SK-N-SH treated with all-trans-retinoic acid at 6 μM for 48 hours (cell line): Measurements from ENCODE around the gene MIR17HG.

Source experiments
- ATAC-seq: fragments of 200-7000 bp; cut with Tn5 transposase; 3 replicates; pipeline ENCODE4 v1.9.1; 2020; ENCODE audit warnings: mild to moderate bottlenecking, moderate library complexity
- ARNTL ChIP-seq: fragments of 450-650 bp; formaldehyde crosslinking; IDR thresholded peaks from 2 replicates; pipeline ENCODE4 v1.5.0; 2020; ENCODE audit warnings: low read depth, mild to moderate bottlenecking, moderate library complexity, borderline replicate concordance
- BACH2 ChIP-seq: fragments of 250-450 bp; sonication (Bioruptor Pico); IDR thresholded peaks from 2 replicates; pipeline ENCODE4 v1.9.0; 2021; ENCODE audit warnings: mild to moderate bottlenecking, borderline replicate concordance
- CSDC2 ChIP-seq: fragments of 250-450 bp; sonication (Bioruptor Pico); IDR thresholded peaks from 2 replicates; pipeline ENCODE4 v1.5.0; 2020; ENCODE audit warnings: mild to moderate bottlenecking, moderate library complexity
- ESRRG ChIP-seq: fragments of 250-450 bp; sonication (Bioruptor Pico); IDR thresholded peaks from 2 replicates; pipeline ENCODE4 v1.6.1; 2021; ENCODE audit warnings: mild to moderate bottlenecking
- GLIS3 ChIP-seq: fragments of 250-450 bp; sonication (Bioruptor Pico); IDR thresholded peaks from 2 replicates; pipeline ENCODE4 v1.5.0; 2020; ENCODE audit warnings: mild to moderate bottlenecking, moderate library complexity
- ISL1 ChIP-seq: fragments of 250-450 bp; sonication (Bioruptor Pico); IDR thresholded peaks from 2 replicates; pipeline ENCODE4 v2.1.2; 2022; ENCODE audit warnings: mild to moderate bottlenecking, moderate library complexity
- OSR1 ChIP-seq: fragments of 250-450 bp; sonication (Bioruptor Pico); IDR thresholded peaks from 2 replicates; pipeline ENCODE4 v1.8.0; 2022; ENCODE audit warnings: moderate library complexity, mild to moderate bottlenecking, inconsistent platforms
- PPARA ChIP-seq: fragments of 250-450 bp; sonication (Bioruptor Pico); IDR thresholded peaks from 2 replicates; pipeline ENCODE4 v1.5.0; 2020; ENCODE audit warnings: mild to moderate bottlenecking, borderline replicate concordance
- RARB ChIP-seq: fragments of 250-450 bp; sonication (Bioruptor Pico); IDR thresholded peaks from 2 replicates; pipeline ENCODE4 v1.8.0; 2021; ENCODE audit warnings: mild to moderate bottlenecking, moderate library complexity
- SNAI2 ChIP-seq: fragments of 250-450 bp; sonication (Bioruptor Pico); IDR thresholded peaks from 2 replicates; pipeline ENCODE4 v1.5.0; 2020; ENCODE audit warnings: mild to moderate bottlenecking, moderate library complexity
- TCF4 ChIP-seq: fragments of 250-450 bp; sonication (Bioruptor Pico); IDR thresholded peaks from 2 replicates; pipeline ENCODE4 v1.8.0; 2021; ENCODE audit warnings: mild to moderate bottlenecking, moderate library complexity, borderline replicate concordance
- ZC3H10 ChIP-seq: fragments of 250-450 bp; sonication (Bioruptor Pico); IDR thresholded peaks from 2 replicates; pipeline ENCODE4 v1.5.1; 2021; ENCODE audit warnings: mild to moderate bottlenecking, moderate library complexity
- ZFP3 ChIP-seq: fragments of 250-450 bp; sonication (Bioruptor Pico); IDR thresholded peaks from 2 replicates; pipeline ENCODE4 v1.5.0; 2020; ENCODE audit warnings: mild to moderate bottlenecking, moderate library complexity
- ZNF565 ChIP-seq: fragments of 450-650 bp; formaldehyde crosslinking; conservative IDR thresholded peaks from 2 replicates; pipeline ENCODE4 v1.5.0; 2020; ENCODE audit warnings: low read depth, mild to moderate bottlenecking, moderate library complexity
- ZNF70 ChIP-seq: fragments of 450-650 bp; formaldehyde crosslinking; IDR thresholded peaks from 2 replicates; pipeline ENCODE4 v1.5.0; 2020; ENCODE audit warnings: mild to moderate bottlenecking, moderate library complexity
- ZNF8 ChIP-seq: fragments of 450-650 bp; formaldehyde crosslinking; IDR thresholded peaks from 2 replicates; pipeline ENCODE4 v1.5.0; 2020; ENCODE audit warnings: mild to moderate bottlenecking, moderate library complexity
- TF ChIP-seq, protein P1 (sequence below): fragments of 250-450 bp; sonication (Bioruptor Pico); IDR thresholded peaks from 2 replicates; pipeline ENCODE4 v1.8.0; 2020; ENCODE audit warnings: mild to moderate bottlenecking, moderate library complexity, borderline replicate concordance
- TF ChIP-seq, protein P2 (sequence below): fragments of 250-450 bp; sonication (Bioruptor Pico); IDR thresholded peaks from 2 replicates; pipeline ENCODE4 v1.5.1; 2021; ENCODE audit warnings: mild to moderate bottlenecking, moderate library complexity
- TF ChIP-seq, protein P3 (sequence below): fragments of 250-450 bp; sonication (Bioruptor Pico); IDR thresholded peaks from 2 replicates; pipeline ENCODE4 v1.5.0; 2020; ENCODE audit warnings: mild to moderate bottlenecking, moderate library complexity
- TF ChIP-seq, protein P4 (sequence below): fragments of 250-450 bp; sonication (Bioruptor Pico); IDR thresholded peaks from 2 replicates; pipeline ENCODE4 v1.5.1; 2020; ENCODE audit warnings: low read depth, mild to moderate bottlenecking, moderate library complexity
- TF ChIP-seq, protein P5 (sequence below): fragments of 250-450 bp; sonication (Bioruptor Pico); IDR thresholded peaks from 2 replicates; pipeline ENCODE4 v1.8.0; 2021; ENCODE audit warnings: low read depth, mild to moderate bottlenecking, moderate library complexity, borderline replicate concordance

The MIR17HG gene

DNA sequence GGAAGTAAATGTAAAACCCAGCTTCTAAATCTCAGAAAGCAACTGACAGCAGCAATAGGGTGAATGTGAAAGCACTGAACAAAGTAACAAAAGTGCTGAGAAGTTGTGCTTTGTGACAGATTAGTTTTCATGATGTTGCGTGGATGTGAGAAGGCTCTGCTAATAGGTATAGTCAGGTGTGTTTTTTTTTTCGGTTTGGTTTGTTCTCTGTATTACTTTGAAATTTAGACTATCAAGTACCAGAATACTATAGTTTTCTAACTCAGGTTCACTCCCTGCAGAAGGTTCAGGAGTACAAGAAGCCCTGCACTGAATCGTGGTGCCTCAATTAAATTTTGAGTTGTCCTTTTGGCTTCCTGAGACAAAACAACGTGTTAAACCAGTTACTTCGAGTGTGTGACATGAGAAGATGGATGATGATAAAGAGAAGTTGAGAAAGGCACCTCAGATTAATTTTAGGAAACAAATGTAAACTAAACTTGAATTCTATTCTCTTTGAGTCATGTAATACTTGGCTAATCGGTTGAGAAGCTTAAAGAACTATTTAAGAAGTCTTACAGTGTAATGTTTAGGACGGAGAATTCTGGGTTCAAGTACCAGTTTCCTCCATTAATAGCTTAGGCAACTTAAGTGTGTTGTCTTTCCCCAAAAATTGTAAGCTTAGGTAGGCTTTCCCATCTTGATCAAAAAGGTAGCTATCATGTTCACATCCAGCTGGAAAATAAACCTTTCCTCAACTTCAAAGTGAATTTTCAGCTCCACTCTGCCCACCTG lies 10.3 kb downstream of the MIR17HG start:
- no peak for TF ChIP-seq ZC3H10
- no peak for TF ChIP-seq TCF4
- TF ChIP-seq CSDC2 (CRISPR knock-in tag), result no peak
- no peak for TF ChIP-seq ZNF8
- TF ChIP-seq, protein P1, sequence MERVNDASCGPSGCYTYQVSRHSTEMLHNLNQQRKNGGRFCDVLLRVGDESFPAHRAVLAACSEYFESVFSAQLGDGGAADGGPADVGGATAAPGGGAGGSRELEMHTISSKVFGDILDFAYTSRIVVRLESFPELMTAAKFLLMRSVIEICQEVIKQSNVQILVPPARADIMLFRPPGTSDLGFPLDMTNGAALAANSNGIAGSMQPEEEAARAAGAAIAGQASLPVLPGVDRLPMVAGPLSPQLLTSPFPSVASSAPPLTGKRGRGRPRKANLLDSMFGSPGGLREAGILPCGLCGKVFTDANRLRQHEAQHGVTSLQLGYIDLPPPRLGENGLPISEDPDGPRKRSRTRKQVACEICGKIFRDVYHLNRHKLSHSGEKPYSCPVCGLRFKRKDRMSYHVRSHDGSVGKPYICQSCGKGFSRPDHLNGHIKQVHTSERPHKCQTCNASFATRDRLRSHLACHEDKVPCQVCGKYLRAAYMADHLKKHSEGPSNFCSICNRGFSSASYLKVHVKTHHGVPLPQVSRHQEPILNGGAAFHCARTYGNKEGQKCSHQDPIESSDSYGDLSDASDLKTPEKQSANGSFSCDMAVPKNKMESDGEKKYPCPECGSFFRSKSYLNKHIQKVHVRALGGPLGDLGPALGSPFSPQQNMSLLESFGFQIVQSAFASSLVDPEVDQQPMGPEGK (CRISPR knock-in tag), result no peak
- TF ChIP-seq ZNF70 (CRISPR knock-in tag), result no peak
- TF ChIP-seq, protein P2, sequence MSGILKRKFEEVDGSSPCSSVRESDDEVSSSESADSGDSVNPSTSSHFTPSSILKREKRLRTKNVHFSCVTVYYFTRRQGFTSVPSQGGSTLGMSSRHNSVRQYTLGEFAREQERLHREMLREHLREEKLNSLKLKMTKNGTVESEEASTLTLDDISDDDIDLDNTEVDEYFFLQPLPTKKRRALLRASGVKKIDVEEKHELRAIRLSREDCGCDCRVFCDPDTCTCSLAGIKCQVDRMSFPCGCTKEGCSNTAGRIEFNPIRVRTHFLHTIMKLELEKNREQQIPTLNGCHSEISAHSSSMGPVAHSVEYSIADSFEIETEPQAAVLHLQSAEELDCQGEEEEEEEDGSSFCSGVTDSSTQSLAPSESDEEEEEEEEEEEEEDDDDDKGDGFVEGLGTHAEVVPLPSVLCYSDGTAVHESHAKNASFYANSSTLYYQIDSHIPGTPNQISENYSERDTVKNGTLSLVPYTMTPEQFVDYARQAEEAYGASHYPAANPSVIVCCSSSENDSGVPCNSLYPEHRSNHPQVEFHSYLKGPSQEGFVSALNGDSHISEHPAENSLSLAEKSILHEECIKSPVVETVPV (CRISPR knock-in tag), result no peak
- TF ChIP-seq, protein P3, sequence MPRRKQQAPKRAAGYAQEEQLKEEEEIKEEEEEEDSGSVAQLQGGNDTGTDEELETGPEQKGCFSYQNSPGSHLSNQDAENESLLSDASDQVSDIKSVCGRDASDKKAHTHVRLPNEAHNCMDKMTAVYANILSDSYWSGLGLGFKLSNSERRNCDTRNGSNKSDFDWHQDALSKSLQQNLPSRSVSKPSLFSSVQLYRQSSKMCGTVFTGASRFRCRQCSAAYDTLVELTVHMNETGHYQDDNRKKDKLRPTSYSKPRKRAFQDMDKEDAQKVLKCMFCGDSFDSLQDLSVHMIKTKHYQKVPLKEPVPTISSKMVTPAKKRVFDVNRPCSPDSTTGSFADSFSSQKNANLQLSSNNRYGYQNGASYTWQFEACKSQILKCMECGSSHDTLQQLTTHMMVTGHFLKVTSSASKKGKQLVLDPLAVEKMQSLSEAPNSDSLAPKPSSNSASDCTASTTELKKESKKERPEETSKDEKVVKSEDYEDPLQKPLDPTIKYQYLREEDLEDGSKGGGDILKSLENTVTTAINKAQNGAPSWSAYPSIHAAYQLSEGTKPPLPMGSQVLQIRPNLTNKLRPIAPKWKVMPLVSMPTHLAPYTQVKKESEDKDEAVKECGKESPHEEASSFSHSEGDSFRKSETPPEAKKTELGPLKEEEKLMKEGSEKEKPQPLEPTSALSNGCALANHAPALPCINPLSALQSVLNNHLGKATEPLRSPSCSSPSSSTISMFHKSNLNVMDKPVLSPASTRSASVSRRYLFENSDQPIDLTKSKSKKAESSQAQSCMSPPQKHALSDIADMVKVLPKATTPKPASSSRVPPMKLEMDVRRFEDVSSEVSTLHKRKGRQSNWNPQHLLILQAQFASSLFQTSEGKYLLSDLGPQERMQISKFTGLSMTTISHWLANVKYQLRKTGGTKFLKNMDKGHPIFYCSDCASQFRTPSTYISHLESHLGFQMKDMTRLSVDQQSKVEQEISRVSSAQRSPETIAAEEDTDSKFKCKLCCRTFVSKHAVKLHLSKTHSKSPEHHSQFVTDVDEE (CRISPR knock-in tag), result no peak
- TF ChIP-seq OSR1 (CRISPR knock-in tag), result no peak
- no peak for TF ChIP-seq ESRRG
- no peak for TF ChIP-seq SNAI2
- no peak for TF ChIP-seq ISL1
- no peak for TF ChIP-seq ZNF565 (CRISPR knock-in tag)
- TF ChIP-seq, protein P4, sequence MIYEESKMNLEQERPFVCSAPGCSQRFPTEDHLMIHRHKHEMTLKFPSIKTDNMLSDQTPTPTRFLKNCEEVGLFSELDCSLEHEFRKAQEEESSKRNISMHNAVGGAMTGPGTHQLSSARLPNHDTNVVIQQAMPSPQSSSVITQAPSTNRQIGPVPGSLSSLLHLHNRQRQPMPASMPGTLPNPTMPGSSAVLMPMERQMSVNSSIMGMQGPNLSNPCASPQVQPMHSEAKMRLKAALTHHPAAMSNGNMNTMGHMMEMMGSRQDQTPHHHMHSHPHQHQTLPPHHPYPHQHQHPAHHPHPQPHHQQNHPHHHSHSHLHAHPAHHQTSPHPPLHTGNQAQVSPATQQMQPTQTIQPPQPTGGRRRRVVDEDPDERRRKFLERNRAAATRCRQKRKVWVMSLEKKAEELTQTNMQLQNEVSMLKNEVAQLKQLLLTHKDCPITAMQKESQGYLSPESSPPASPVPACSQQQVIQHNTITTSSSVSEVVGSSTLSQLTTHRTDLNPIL (CRISPR knock-in tag), result no peak
- TF ChIP-seq, all 23 proteins: peak for 0
- no peak for ATAC-seq

DNA sequence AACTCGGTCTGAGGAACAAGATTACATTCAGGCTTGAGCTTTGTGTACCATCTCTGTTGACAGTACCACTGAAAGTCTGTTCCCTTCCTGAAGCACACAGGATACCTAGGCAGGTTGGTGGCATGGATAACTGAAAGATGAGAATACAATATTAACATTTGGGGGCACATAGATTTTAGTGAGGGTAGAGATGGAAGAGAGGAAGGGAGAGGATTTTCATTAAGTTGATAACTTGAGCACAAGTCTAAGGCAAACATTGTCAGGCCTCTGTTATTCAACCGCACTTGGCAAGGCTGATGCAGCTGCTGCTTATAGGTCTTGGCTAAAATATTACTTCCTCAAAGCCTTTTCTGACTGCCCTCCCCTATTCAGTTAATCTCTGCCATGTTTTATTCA lies 10.9 kb downstream of the MIR17HG start:
- peak; percentile 8; the same call in 2 of the 3 replicates for ATAC-seq
- TF ChIP-seq ARNTL (no peak), PPARA (CRISPR knock-in tag) (no peak), ZC3H10 (no peak), SNAI2 (no peak), GLIS3 (CRISPR knock-in tag) (no peak), ZNF8 (no peak), ZNF565 (CRISPR knock-in tag) (no peak), ESRRG (no peak), ZFP3 (CRISPR knock-in tag) (no peak), BACH2 (no peak), RARB (CRISPR knock-in tag) (no peak)
- TF ChIP-seq, protein P5, sequence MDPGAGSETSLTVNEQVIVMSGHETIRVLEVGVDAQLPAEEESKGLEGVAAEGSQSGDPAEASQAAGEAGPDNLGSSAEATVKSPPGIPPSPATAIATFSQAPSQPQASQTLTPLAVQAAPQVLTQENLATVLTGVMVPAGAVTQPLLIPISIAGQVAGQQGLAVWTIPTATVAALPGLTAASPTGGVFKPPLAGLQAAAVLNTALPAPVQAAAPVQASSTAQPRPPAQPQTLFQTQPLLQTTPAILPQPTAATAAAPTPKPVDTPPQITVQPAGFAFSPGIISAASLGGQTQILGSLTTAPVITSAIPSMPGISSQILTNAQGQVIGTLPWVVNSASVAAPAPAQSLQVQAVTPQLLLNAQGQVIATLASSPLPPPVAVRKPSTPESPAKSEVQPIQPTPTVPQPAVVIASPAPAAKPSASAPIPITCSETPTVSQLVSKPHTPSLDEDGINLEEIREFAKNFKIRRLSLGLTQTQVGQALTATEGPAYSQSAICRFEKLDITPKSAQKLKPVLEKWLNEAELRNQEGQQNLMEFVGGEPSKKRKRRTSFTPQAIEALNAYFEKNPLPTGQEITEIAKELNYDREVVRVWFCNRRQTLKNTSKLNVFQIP, result no peak
- TF ChIP-seq, protein P1 (CRISPR knock-in tag), result no peak
- TF ChIP-seq, protein P2 (CRISPR knock-in tag), result no peak
- TF ChIP-seq, protein P3 (CRISPR knock-in tag), result no peak
- TF ChIP-seq, protein P4 (CRISPR knock-in tag), result no peak
